SU-DHL-6 (cell line): ENCODE data around the gene ACACB.

Experiments
- EZH2phosphoT487 ChIP-seq: fragments of 200-600 bp; sonication (generic), shearing (Covaris generic); conservative IDR thresholded peaks from 2 replicates; pipeline ENCODE4 v1.6.1; 2018; ENCODE audit warnings: mild to moderate bottlenecking, antibody characterized with exemption, low read length, moderate library complexity, mixed read lengths
- TF ChIP-seq, protein P1 (sequence below): fragments of 200-600 bp; sonication (generic); IDR thresholded peaks from one replicate; pipeline ENCODE4 v1.5.1; 2017; ENCODE audit warnings: antibody characterized with exemption, mild to moderate bottlenecking, low read length, moderate library complexity; ENCODE audit not compliant: insufficient read depth, poor library complexity, severe bottlenecking

GRCh38 chr12:109191621-109192250 lies 75.3 kb downstream of the ACACB start:
- TF ChIP-seq, protein P1, sequence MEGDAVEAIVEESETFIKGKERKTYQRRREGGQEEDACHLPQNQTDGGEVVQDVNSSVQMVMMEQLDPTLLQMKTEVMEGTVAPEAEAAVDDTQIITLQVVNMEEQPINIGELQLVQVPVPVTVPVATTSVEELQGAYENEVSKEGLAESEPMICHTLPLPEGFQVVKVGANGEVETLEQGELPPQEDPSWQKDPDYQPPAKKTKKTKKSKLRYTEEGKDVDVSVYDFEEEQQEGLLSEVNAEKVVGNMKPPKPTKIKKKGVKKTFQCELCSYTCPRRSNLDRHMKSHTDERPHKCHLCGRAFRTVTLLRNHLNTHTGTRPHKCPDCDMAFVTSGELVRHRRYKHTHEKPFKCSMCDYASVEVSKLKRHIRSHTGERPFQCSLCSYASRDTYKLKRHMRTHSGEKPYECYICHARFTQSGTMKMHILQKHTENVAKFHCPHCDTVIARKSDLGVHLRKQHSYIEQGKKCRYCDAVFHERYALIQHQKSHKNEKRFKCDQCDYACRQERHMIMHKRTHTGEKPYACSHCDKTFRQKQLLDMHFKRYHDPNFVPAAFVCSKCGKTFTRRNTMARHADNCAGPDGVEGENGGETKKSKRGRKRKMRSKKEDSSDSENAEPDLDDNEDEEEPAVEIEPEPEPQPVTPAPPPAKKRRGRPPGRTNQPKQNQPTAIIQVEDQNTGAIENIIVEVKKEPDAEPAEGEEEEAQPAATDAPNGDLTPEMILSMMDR: no peak
- TF ChIP-seq EZH2phosphoT487: no peak
